H1 (cell line): ENCODE measurements around the gene CAMTA1. TPM values are rescaled to one million over a fixed set of nuclear protein-coding genes. Genes with fewer than 3 reads are reported as not detected.

Source experiments
- CTCF ChIA-PET: fragments of 300-600 bp; sonication (Branson Sonifier 250); formaldehyde crosslinking; loops from one replicate; lab custom pipeline; 2021; ENCODE audit not compliant: partially characterized antibody; lab: Charles Lee
- POLR2A ChIA-PET: fragments of 300-600 bp; sonication (Branson Sonifier 250); formaldehyde crosslinking; loops from one replicate; lab custom pipeline; 2021; ENCODE audit warnings: inconsistent platforms; ENCODE audit not compliant: partially characterized antibody; lab: Charles Lee
- DNase-seq, 2 experiments: peaks; one replicate each; pipeline versions ENCODE4 v3.0.0 to v3.0.0-alpha.2; 2010 to 2022; ENCODE audit warnings: low spot score in 2 of 2, low read depth in 1 of 2, mixed read lengths in 1 of 2
- FAIRE-seq: peaks from 2 replicates; lab custom pipeline; 2011; peaks lifted over from hg19 to GRCh38; lab: Jason Lieb, UNC
- H2AFZ ChIP-seq: 2 replicates; pipeline ENCODE4 v1.8.1; 2012; ENCODE audit warnings: low read length, inconsistent platforms
- H2AK5ac ChIP-seq: 2 replicates; pipeline ENCODE4 v1.6.1; 2013; ENCODE audit warnings: low read depth, low read length
- H2BK120ac ChIP-seq: replicated peaks from 2 replicates; pipeline ENCODE3; 2013; ENCODE audit warnings: low read depth, low read length, inconsistent platforms
- H2BK12ac ChIP-seq: 2 replicates; pipeline ENCODE4 v1.6.1; 2013; ENCODE audit warnings: low read depth, low read length
- H2BK15ac ChIP-seq: 2 replicates; pipeline ENCODE4 v1.6.1; 2013; ENCODE audit warnings: low read length
- H2BK20ac ChIP-seq: 2 replicates; pipeline ENCODE4 v1.6.1; 2013; ENCODE audit warnings: low read length
- H2BK5ac ChIP-seq: 2 replicates; pipeline ENCODE4 v1.6.1; 2013; ENCODE audit warnings: low read depth, low read length
- H3K14ac ChIP-seq: 2 replicates; pipeline ENCODE4 v1.6.1; 2013; ENCODE audit warnings: inconsistent platforms; ENCODE audit not compliant: insufficient read length
- H3K18ac ChIP-seq: 2 replicates; pipeline ENCODE4 v1.6.1; 2013; ENCODE audit warnings: low read length; ENCODE audit errors: extremely low read depth
- H3K23ac ChIP-seq: 2 replicates; pipeline ENCODE4 v1.6.1; 2013; ENCODE audit warnings: inconsistent platforms; ENCODE audit not compliant: insufficient read length
- H3K23me2 ChIP-seq: 2 replicates; pipeline ENCODE4 v1.6.1; 2013; ENCODE audit warnings: low read depth, low read length
- H3K27ac ChIP-seq: 2 replicates; pipeline ENCODE4 v1.6.1; 2011; ENCODE audit warnings: low read depth, low read length, inconsistent platforms
- H3K27me3 ChIP-seq, 4 experiments: replicated peaks in 1 of 4; 1 replicate in 1 of 4; 2 replicates in 3 of 4; pipeline versions ENCODE4 v1.6.1 to v1.8.1; 2011 to 2013; ENCODE audit warnings: low read length in 3 of 4, mild to moderate bottlenecking in 3 of 4, inconsistent platforms in 2 of 4, mixed read lengths in 2 of 4, moderate library complexity in 1 of 4; ENCODE audit not compliant: control insufficient read depth in 3 of 4, insufficient read depth in 3 of 4; ENCODE audit errors: extremely low read depth in 1 of 4
- H3K36me3 ChIP-seq, 4 experiments: 2 replicates each; pipeline versions ENCODE4 v1.6.1 to v1.8.1; 2011 to 2013; ENCODE audit warnings: mild to moderate bottlenecking in 4 of 4, low read length in 3 of 4, moderate library complexity in 2 of 4, control low read depth in 1 of 4, inconsistent platforms in 1 of 4; ENCODE audit not compliant: insufficient read depth in 4 of 4, control insufficient read depth in 2 of 4
- H3K4ac ChIP-seq: replicated peaks from 2 replicates; pipeline ENCODE3; 2013; ENCODE audit warnings: low read length, low read depth, mixed read lengths, inconsistent platforms; ENCODE audit not compliant: insufficient read length
- H3K4me1 ChIP-seq, 4 experiments: replicated peaks in 1 of 4; 1 replicate in 1 of 4; 2 replicates in 3 of 4; pipeline versions ENCODE4 v1.6.1 to v1.8.1; 2011 to 2013; ENCODE audit warnings: low read length in 3 of 4, inconsistent platforms in 2 of 4, mixed read lengths in 1 of 4; ENCODE audit not compliant: insufficient read depth in 4 of 4, control insufficient read depth in 3 of 4
- H3K4me2 ChIP-seq, 2 experiments: 2 replicates each; pipeline versions ENCODE4 v1.6.1 to v1.8.1; 2011 to 2013; ENCODE audit warnings: low read depth in 2 of 2, low read length in 2 of 2, control low read depth in 1 of 2, inconsistent platforms in 1 of 2, mild to moderate bottlenecking in 1 of 2; ENCODE audit not compliant: insufficient read depth in 1 of 2
- H3K4me3 ChIP-seq, 4 experiments: fragments of 200-600, 300-600 bp in 1 of 4; sonication (generic), shearing (Covaris generic), sonication (Bioruptor Twin) in 1 of 4; 2 replicates each; pipeline versions ENCODE4 v1.5.1 to v1.8.1; 2011 to 2016; ENCODE audit warnings: low read length in 4 of 4, low read depth in 3 of 4, control low read depth in 2 of 4, inconsistent platforms in 2 of 4, mild to moderate bottlenecking in 2 of 4, mixed read lengths in 1 of 4, moderate library complexity in 1 of 4; ENCODE audit not compliant: insufficient read depth in 2 of 4; ENCODE audit errors: extremely low read depth in 1 of 4
- H3K56ac ChIP-seq: replicated peaks from 2 replicates; pipeline ENCODE3; 2013; ENCODE audit warnings: low read depth, mild to moderate bottlenecking, mixed read lengths, low read length, inconsistent platforms; ENCODE audit not compliant: insufficient read length
- H3K79me1 ChIP-seq: 2 replicates; pipeline ENCODE4 v1.6.1; 2013; ENCODE audit warnings: low read depth, low read length, control low read depth
- H3K79me2 ChIP-seq, 2 experiments: 2 replicates each; pipeline versions ENCODE4 v1.6.1 to v1.8.1; 2012 to 2013; ENCODE audit warnings: low read length in 2 of 2, mild to moderate bottlenecking in 2 of 2, inconsistent platforms in 1 of 2; ENCODE audit not compliant: insufficient read depth in 2 of 2, control insufficient read depth in 1 of 2
- H3K9ac ChIP-seq, 4 experiments: replicated peaks in 1 of 4; 1 replicate in 1 of 4; 2 replicates in 3 of 4; pipeline versions ENCODE4 v1.6.1 to v1.8.1; 2011 to 2013; ENCODE audit warnings: low read depth in 3 of 4, low read length in 3 of 4, control low read depth in 2 of 4, mild to moderate bottlenecking in 2 of 4, moderate library complexity in 2 of 4, inconsistent platforms in 1 of 4; ENCODE audit errors: extremely low read depth in 1 of 4
- H3K9me3 ChIP-seq, 2 experiments: 2 replicates each; pipeline versions ENCODE4 v1.6.1 to v1.8.1; 2012 to 2013; ENCODE audit warnings: mild to moderate bottlenecking in 2 of 2, moderate library complexity in 2 of 2, control low read depth in 1 of 2, inconsistent platforms in 1 of 2, low read depth in 1 of 2, low read length in 1 of 2, mixed read lengths in 1 of 2; ENCODE audit not compliant: insufficient read depth in 2 of 2
- H4K20me1 ChIP-seq, 2 experiments: replicated peaks in 1 of 2; 2 replicates each; pipeline versions ENCODE3 to v1.8.1; 2011 to 2013; ENCODE audit warnings: inconsistent platforms in 2 of 2, low read length in 2 of 2, mild to moderate bottlenecking in 1 of 2; ENCODE audit not compliant: insufficient read depth in 2 of 2, control insufficient read depth in 1 of 2
- H4K5ac ChIP-seq: 2 replicates; pipeline ENCODE4 v1.6.1; 2013; ENCODE audit warnings: low read length, low read depth, mixed read lengths, inconsistent platforms; ENCODE audit not compliant: insufficient read length
- H4K8ac ChIP-seq: 2 replicates; pipeline ENCODE4 v1.8.0; 2013; ENCODE audit warnings: mild to moderate bottlenecking, moderate library complexity, low read length, inconsistent platforms; ENCODE audit not compliant: insufficient read depth; ENCODE audit errors: extremely low read depth
- H4K91ac ChIP-seq: replicated peaks from 2 replicates; pipeline ENCODE3; 2013; ENCODE audit warnings: low read length, mixed read lengths, inconsistent platforms; ENCODE audit not compliant: insufficient read length
- FOSL1 ChIP-seq: IDR thresholded peaks from 2 replicates; pipeline ENCODE4 v1.6.1; 2011; ENCODE audit warnings: mild to moderate bottlenecking, low read depth, low read length, moderate library complexity; ENCODE audit not compliant: insufficient read depth
- KDM5A ChIP-seq: fragments of 200-600 bp; IDR thresholded peaks from 2 replicates; pipeline ENCODE4 v1.7.1; 2012; ENCODE audit warnings: mild to moderate bottlenecking, low read length, inconsistent platforms, mixed read lengths
- RXRA ChIP-seq: IDR thresholded peaks from 2 replicates; pipeline ENCODE4 v1.6.1; 2011; ENCODE audit warnings: low read depth, mild to moderate bottlenecking, low read length, moderate library complexity; ENCODE audit not compliant: insufficient read depth
- WGBS, 2 experiments: shearing (Covaris generic) in 1 of 2; methylation state at CpG; one replicate each; pipeline versions ENCODE4 v1.1.6 to v1.1.7; 2013 to 2015; ENCODE audit warnings: low lambda C conversion rate in 2 of 2, mixed read lengths in 2 of 2, inconsistent platforms in 1 of 2, low coverage in 1 of 2, missing lambda C conversion rate in 1 of 2; ENCODE audit not compliant: insufficient replicate concordance in 2 of 2, insufficient coverage in 1 of 2, insufficient read length in 1 of 2; ENCODE audit errors: extremely low coverage in 1 of 2, missing lambda C conversion rate in 1 of 2; 5-methylcytosine and 5-hydroxymethylcytosine counted together
- polyA plus RNA-seq, 7 experiments: library from polyadenylated mRNA; depleted of rRNA in 3 of 7; stranded (reverse) in 5 of 7; unstranded in 2 of 7; fragments of >200 nt in 5 of 7; fragments of 200-250 nt in 2 of 7; gene quantifications; 1 replicate in 5 of 7; 2 replicates in 1 of 7; 4 replicates in 1 of 7; pipeline versions ENCODE4 v1.2.1 to v1.2.3, GENCODE V29; 2011 to 2013; ENCODE audit warnings: missing spikeins in 2 of 7, mixed read lengths in 2 of 7
- total RNA-seq: library from RNA; stranded (reverse); fragmentation: NEBNext Ultra II Directional; extraction: Animal tissue kit (Norgen Biotek cat#: 25700); gene quantifications from 2 replicates; pipeline ENCODE4 v1.2.1, GENCODE V29; 2021

The CAMTA1 gene
- total and polyA plus RNA-seq, 2 of the 8 experiments (the other 6 are each of a cell fraction or from before 2014, with no cell fraction given), result 65.0 to 119 TPM

DNA sequence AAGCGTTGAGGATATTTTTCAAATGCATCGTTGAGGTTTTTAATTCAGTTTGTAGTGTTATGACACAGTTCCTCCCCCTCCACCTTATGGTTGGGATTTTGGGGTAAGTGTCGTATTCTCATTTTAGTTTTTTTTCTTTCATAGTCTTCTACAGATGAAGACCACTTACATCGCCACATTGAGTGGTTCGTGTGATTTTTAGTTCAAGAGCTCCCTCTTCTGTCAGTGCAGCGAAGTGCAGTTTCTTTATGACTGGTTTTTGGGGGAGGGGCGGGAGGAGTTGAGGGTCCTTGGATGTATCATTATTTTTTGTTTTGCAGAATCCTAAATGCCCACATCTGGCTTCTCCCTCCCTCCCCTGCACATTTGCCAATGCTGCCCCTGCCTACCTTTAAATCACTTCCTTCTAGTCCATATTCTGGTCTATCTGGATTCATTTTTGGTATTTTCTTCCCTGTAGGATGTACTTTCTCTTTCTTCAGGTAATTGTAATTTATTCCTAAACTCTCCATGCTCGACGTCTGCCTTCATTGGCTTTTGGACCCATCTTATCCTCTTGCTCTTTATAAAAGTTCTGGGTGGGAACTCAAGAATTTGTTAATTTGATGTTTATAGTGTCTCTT is 433.1 kb downstream of the CAMTA1 start:
- Histone ChIP-seq H3K4me1 (no peaks in the 10 kb centered on the region), H2BK12ac (no peak overlapping the region), H2AK5ac (no peak overlapping the region), H3K18ac (no peak overlapping the region), H3K27me3 (no peaks in the 10 kb centered on the region), H4K91ac (no peak overlapping the region), H4K5ac (no peak overlapping the region), H2BK20ac (no peak overlapping the region), H3K23ac (no peak overlapping the region), H3K79me1 (no peaks in the 10 kb centered on the region), H4K8ac (no peak overlapping the region), H3K27ac (no peak overlapping the region), H2BK5ac (no peak overlapping the region), H3K9ac (no peak overlapping the region), H3K23me2 (no peaks in the 10 kb centered on the region), H3K36me3 (no peaks in the 10 kb centered on the region), H3K4me2 (no peak overlapping the region; a peak in 1 of 4 replicates), H3K79me2 (no peaks in the 10 kb centered on the region), H3K4ac (no peak overlapping the region), H4K20me1 (no peaks in the 10 kb centered on the region), H3K9me3 (no peaks in the 10 kb centered on the region), H3K56ac (no peak overlapping the region), H2BK120ac (no peak overlapping the region), H2AFZ (no peak overlapping the region), H2BK15ac (no peak overlapping the region), H3K4me3 (no peak overlapping the region), H3K14ac (no peak overlapping the region)
- ChIA-PET POLR2A (interaction anchor here (0.6 kb wide), 1 partner anchor 477 kb away, joined by 3 read pairs; no protein-coding TSS in a partner anchor), CTCF (interaction anchor here (0.6 to 1.6 kb wide), 13 partner anchors 11 to 517 kb away, joined by 3 to 8 read pairs (median 3); partner anchors contain the start of gene DNAJC11)
- DNase-seq (peak; percentile 25 to 78), FAIRE-seq (peak; percentile 68)
- 45% methylated on average over 9 of the region's 9 CpGs; no CpG with 5 or more reads in 1 of the 2 experiments for WGBS, 2 experiments
- no peak for TF ChIP-seq RXRA
- no peak for TF ChIP-seq KDM5A
- TF ChIP-seq FOSL1, result no peak
